Activated T-helper 17 cell treated with anti-CD3 and anti-CD28 coated beads, Interleukin-2, amount 50 U/mL, for 72 hours (primary cell): ENCODE measurements around the gene C5orf58. TPM values are rescaled to one million over a fixed set of nuclear protein-coding genes. Genes with fewer than 3 reads are reported as not detected.
A peak's percentile ranks its signal among the peaks of the same experiment; 100 is the strongest.
"Not testable (repeated sequence)": the region's sequence is repeated elsewhere in the genome, so short reads cannot be mapped to it uniquely, and the experiment has no call there.

ENCODE experiments used
- ATAC-seq: fragments of 150-1000 bp; cut with Tn5 transposase; replicated peaks from 2 replicates; pipeline ENCODE4 v1.10.0; 2021; ENCODE audit warnings: mild to moderate bottlenecking, moderate library complexity
- H3K27ac Mint-ChIP-seq: one replicate; pipeline ENCODE4 v1.8.0; 2022; ENCODE audit warnings: mixed read lengths
- H3K27me3 Mint-ChIP-seq: one replicate; pipeline ENCODE4 v1.8.0; 2022; ENCODE audit warnings: mixed read lengths
- H3K36me3 Mint-ChIP-seq: one replicate; pipeline ENCODE4 v1.8.0; 2022; ENCODE audit warnings: low read depth, mild to moderate bottlenecking, mixed read lengths
- H3K4me1 Mint-ChIP-seq: one replicate; pipeline ENCODE4 v1.8.0; 2022; ENCODE audit warnings: mixed read lengths
- H3K4me3 Mint-ChIP-seq: one replicate; pipeline ENCODE4 v1.8.0; 2022; ENCODE audit warnings: mild to moderate bottlenecking, mixed read lengths
- H3K9me3 Mint-ChIP-seq: one replicate; pipeline ENCODE4 v1.8.0; 2022; ENCODE audit warnings: mixed read lengths
- total RNA-seq, 2 donors: library from RNA; stranded (reverse); gene quantifications; one replicate each; pipeline ENCODE4 v1.2.3, GENCODE V29; 2022

Gene C5orf58
- total RNA-seq, 2 donors from 2014 or later: not detected

DNA sequence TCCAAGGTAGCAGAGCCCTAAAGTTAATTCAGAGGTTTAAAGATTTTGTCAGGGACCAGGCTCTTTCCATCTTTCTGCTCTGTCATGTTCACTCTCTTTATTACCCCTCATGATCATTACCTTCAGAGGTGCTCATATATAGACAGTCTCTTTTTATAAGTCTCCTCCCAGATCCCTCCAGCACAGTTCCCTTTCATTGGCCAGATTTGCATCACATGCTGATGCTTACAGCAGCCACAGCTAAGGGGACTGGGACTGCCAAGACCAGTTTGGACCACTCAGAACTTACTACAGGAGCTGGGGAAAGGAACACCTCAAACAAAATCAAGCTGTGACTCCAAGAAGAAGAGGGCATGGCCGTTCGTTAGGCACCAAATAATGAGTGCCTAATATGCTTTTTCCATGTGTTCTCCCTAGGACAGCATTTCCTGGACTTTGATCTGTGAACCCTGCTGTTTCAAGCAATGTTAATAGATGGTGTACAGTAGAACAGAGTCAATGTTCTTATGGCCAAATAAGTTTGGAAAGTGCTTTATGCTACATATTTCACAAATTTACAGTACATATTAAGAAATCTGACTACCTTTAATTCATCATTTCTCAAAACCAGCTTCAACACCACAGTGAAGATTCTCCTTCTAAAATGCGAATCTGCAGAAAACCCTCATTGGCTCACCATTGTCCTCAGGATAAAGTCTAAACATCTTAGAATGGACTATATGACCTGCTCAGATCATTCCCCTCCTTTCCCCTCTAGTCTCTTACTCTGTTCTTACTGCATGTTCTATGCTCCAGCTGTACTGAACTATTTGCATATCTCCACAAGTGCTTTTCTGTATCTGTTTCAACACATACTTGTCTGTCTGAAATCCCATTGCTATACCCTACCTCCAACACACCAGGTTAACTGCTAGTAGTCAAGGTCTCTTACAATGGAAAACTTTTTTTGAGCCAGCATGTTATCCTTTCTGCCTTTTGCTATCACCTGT is 3.4 kb downstream of the C5orf58 start:
- Mint-ChIP-seq H3K27me3 (no peaks in the 10 kb centered on the region), H3K4me1 (peaks cover 7% of the 10 kb centered on the region), H3K27ac (peak overlapping the region; percentile 6), H3K9me3 (no peaks in the 10 kb centered on the region), H3K36me3 (no peaks in the 10 kb centered on the region), H3K4me3 (no peak overlapping the region)
- no peak for ATAC-seq

DNA sequence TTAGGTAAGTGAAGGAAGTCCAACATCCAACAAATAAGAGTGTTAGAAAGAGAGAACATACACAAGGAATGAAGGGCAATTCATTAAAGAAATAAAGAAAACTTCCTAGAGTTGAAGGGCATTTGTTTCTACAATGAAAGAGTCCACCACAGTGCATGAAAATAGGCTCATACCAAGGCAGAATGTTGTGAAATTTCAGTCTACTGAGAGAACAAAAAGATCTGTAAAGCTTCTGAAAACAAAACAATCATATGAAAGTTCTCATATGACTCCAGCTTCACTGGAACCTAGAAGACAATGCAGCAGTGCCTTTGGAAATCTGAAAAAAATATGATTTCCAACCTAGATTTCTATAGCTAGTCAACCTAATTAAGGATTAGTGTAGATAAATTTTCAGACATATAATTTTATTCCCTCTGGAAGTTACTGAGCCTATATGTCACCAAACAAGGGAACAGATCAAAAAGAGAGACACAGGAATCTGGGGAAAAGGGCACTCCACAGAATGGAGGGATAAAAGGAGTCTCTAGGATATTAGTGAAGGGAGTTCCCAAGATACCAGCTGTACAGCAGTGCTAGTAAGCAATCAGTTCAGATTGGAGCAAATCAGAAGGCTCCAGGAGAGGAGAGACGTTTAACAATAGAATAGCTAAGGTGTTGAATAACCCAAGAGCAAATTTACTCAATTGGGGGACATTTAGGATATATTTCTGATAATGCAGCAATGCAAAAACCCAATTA is 5.8 kb downstream of the C5orf58 start:
- Mint-ChIP-seq H3K27me3 (no peaks in the 10 kb centered on the region), H3K36me3 (no peaks in the 10 kb centered on the region), H3K4me3 (no peak overlapping the region), H3K4me1 (peaks cover 7% of the 10 kb centered on the region), H3K9me3 (no peaks in the 10 kb centered on the region), H3K27ac (peak overlapping the region; percentile 89)
- peak; percentile 24 for ATAC-seq

GRCh38 chr5:170245436-170245835 is 12.7 kb downstream of the C5orf58 start:
- H3K27ac Mint-ChIP-seq: not testable (repeated sequence)
- peaks cover 53% of the 10 kb centered on the region for H3K36me3 Mint-ChIP-seq

GRCh38 chr5:170246126-170246870 is 13.5 kb downstream of the C5orf58 start:
- H3K4me3 Mint-ChIP-seq: no peak overlapping the region
- peaks cover 62% of the 10 kb centered on the region for H3K36me3 Mint-ChIP-seq
- ATAC-seq: no peak
- peaks cover 11% of the 10 kb centered on the region for H3K4me1 Mint-ChIP-seq
- no peaks in the 10 kb centered on the region for H3K27me3 Mint-ChIP-seq
- peaks cover 5% of the 10 kb centered on the region for H3K9me3 Mint-ChIP-seq
- H3K27ac Mint-ChIP-seq: no peak overlapping the region

More at GRCh38 chr5:170245436-170245835, 12.7 kb downstream of the C5orf58 start:
- not testable (repeated sequence) for H3K4me3 Mint-ChIP-seq, H3K9me3 Mint-ChIP-seq, H3K27me3 Mint-ChIP-seq, ATAC-seq
- peaks cover 11% of the 10 kb centered on the region for H3K4me1 Mint-ChIP-seq

DNA sequence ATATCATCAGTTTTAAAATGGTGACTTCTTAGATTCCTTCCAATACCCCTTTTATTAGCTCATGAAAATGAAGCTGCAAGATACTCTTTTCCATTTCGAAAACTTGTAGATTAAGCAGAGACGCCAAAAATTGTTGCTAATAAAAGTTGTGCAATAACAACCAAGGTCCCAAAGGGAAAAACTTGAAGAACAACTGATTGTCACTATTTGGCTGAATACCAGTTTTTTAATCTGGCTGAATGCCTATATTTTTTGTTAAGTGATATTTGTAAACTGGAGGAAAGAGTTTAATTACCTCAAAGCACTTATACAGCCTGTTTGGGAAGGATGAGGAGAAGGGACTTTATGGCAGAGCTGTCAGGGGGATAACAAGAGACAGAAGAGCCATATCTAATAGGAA is 14.6 kb downstream of the C5orf58 start:
- Mint-ChIP-seq H3K27ac (peak overlapping the region; percentile 23), H3K4me1 (peaks cover 11% of the 10 kb centered on the region), H3K4me3 (no peak overlapping the region), H3K9me3 (peaks cover 5% of the 10 kb centered on the region), H3K36me3 (peaks cover 72% of the 10 kb centered on the region), H3K27me3 (no peaks in the 10 kb centered on the region)
- ATAC-seq: no peak

DNA sequence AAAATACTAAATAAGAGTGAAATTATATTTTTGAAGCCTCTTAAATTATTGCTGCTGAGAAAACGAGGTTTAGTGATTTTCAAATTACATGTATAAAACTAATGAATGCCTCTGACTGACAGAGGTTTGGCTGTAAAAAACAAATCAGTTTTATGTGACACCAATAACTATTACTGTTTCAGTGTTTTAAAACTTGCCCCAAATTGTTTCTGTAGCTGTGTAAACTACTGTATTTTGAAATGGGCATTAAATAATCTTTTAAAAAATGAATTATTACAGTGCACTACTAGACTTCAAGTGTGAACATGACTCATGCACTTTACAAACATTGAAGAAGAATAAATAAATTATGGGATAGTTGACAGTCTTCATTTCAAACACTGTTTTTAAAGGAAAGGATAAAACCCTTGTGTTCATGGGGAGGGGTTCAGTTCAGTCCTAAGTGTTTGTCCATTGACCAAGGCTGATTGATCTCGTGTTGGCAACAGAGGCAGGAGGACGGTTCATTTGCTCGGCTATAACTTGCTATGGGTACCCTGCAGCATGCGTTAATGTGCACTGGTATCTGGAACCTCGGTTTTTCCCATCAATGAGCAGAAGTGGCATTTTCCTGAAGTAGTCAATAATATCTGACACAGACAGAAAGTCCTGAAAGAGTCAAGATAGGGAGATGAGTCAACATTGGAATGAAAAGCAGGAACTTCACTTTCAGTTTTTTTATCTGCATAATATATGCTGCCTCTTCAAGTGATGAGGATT is 15.6 kb downstream of the C5orf58 start:
- H3K9me3 Mint-ChIP-seq: peaks cover 5% of the 10 kb centered on the region
- H3K27me3 Mint-ChIP-seq: no peaks in the 10 kb centered on the region
- H3K4me1 Mint-ChIP-seq: peaks cover 11% of the 10 kb centered on the region
- H3K27ac Mint-ChIP-seq: peak overlapping the region; percentile 18
- H3K4me3 Mint-ChIP-seq: peak overlapping the region; percentile 0
- ATAC-seq: peak; percentile 67
- peaks cover 82% of the 10 kb centered on the region for H3K36me3 Mint-ChIP-seq

- peaks cover 14% of the 10 kb centered on the region for H3K4me1 Mint-ChIP-seq
- H3K36me3 Mint-ChIP-seq: peaks cover 87% of the 10 kb centered on the region
- not testable (repeated sequence) for H3K9me3 Mint-ChIP-seq, ATAC-seq, H3K27me3 Mint-ChIP-seq
- peak overlapping the region; percentile 18 for H3K27ac Mint-ChIP-seq
- peak overlapping the region; percentile 0 for H3K4me3 Mint-ChIP-seq
Observed at GRCh38 chr5:170248931-170249227, 16.1 kb downstream of the C5orf58 start.

DNA sequence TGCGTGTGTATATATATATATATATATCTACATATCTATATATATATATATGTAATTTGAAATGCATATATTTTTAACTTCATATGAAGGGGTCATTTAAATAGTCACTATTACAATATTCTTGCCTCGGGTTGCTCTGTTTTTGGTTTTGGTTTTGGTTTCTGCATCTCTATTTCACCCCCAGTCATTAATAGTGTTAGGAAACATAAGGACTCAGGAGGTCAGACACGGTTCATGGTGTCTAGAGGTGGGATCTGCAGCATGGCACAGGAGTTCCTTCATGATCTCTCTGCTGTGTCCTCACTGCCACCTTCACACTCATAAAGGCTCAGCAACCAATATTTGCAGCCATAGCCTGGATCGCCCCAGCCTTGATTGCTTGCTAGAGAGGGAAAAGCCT is 16.6 kb downstream of the C5orf58 start:
- Mint-ChIP-seq H3K9me3 (peaks cover 5% of the 10 kb centered on the region), H3K4me1 (peaks cover 19% of the 10 kb centered on the region), H3K4me3 (no peak overlapping the region), H3K27ac (peak overlapping the region; percentile 1), H3K36me3 (peaks cover 92% of the 10 kb centered on the region), H3K27me3 (no peaks in the 10 kb centered on the region)
- ATAC-seq: no peak

DNA sequence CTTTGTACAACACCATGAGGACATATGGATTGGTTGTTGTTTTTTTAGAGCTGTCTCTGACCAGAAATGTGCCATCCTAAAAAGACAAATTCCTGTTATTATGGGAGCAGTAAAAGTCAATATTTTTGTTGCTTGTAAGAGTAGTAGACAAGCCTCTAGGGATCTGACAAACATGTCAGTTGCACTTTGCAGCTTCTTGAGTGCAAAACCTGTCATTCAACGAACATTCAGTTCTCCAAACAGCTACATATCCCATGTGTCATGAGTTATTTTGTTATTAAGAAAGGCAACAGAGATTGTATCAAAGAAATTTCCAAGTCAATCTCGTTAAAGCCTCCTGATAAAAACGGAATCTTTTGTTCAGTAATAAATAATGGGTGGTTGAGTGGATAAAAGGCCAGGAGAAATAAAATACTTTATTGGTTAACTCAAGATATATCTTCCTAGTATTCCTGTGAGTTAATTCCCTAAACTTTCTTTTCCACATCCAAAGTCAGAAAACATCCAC is 18.1 kb downstream of the C5orf58 start:
- H3K9me3 Mint-ChIP-seq: peaks cover 5% of the 10 kb centered on the region
- no peaks in the 10 kb centered on the region for H3K27me3 Mint-ChIP-seq
- peaks cover 22% of the 10 kb centered on the region for H3K4me1 Mint-ChIP-seq
- peaks cover 100% of the 10 kb centered on the region for H3K36me3 Mint-ChIP-seq
- ATAC-seq: no peak
- H3K4me3 Mint-ChIP-seq: no peak overlapping the region
- H3K27ac Mint-ChIP-seq: no peak overlapping the region

DNA sequence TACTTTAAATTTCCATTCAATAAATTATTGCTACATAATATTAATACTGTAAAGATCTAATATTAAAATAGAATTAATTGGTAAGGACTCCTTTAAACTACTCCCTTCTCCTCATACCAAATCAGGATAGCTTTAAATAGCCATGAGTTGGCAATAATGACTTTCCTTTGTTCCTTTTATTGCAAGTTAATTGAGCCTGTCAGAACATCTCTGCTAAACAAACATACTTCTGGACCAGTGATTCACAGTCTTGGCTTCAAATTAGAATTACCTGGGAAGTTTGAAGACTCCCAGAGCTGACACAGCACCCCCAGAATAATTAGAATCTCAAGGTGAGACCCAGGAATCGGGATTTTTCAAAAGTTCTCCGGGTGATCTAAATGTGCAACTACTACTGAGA is 18.7 kb downstream of the C5orf58 start:
- Mint-ChIP-seq H3K36me3 (peaks cover 100% of the 10 kb centered on the region), H3K9me3 (peaks cover 1% of the 10 kb centered on the region), H3K27me3 (no peaks in the 10 kb centered on the region), H3K27ac (no peak overlapping the region), H3K4me3 (no peak overlapping the region), H3K4me1 (peaks cover 26% of the 10 kb centered on the region)
- ATAC-seq: no peak

DNA sequence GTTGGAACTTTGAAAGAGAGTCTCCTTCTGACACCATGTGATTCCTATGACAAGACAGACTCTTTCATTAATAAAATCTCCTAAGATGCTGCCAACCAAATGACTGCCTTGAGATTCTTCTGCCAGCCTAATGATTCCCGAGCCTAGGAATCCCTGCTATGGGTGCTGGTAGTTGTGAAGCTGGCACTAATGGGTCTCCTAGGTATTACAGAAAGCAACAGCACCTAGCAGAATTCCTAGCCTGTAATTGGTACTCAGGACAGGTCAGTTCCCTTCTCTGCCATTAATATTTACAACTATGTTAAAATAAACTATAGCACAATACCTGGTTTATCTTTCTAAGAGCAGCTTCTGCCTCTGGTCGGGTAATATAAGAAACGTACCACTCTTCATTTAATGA is 19.3 kb downstream of the C5orf58 start:
- Mint-ChIP-seq H3K4me1 (peaks cover 26% of the 10 kb centered on the region), H3K36me3 (peaks cover 100% of the 10 kb centered on the region), H3K27me3 (no peaks in the 10 kb centered on the region), H3K27ac (no peak overlapping the region), H3K9me3 (no peaks in the 10 kb centered on the region), H3K4me3 (no peak overlapping the region)
- ATAC-seq: no peak

GRCh38 chr5:170252720-170253350 is 20.1 kb downstream of the C5orf58 start:
- H3K4me1 Mint-ChIP-seq: peaks cover 26% of the 10 kb centered on the region
- no peaks in the 10 kb centered on the region for H3K27me3 Mint-ChIP-seq
- H3K27ac Mint-ChIP-seq: peak overlapping the region; percentile 34
- no peak for ATAC-seq
- no peaks in the 10 kb centered on the region for H3K9me3 Mint-ChIP-seq
- peaks cover 100% of the 10 kb centered on the region for H3K36me3 Mint-ChIP-seq
- no peak overlapping the region for H3K4me3 Mint-ChIP-seq

- Mint-ChIP-seq H3K36me3 (peaks cover 100% of the 10 kb centered on the region), H3K4me3 (peak overlapping the region; percentile 23), H3K27ac (peak overlapping the region; percentile 34), H3K4me1 (peaks cover 21% of the 10 kb centered on the region), H3K27me3 (no peaks in the 10 kb centered on the region), H3K9me3 (no peaks in the 10 kb centered on the region)
- peak; percentile 97 for ATAC-seq
Observed at GRCh38 chr5:170254056-170254455, 21.3 kb downstream of the C5orf58 start.
